Omental fat pad (tissue), 4 donors: ENCODE measurements around the gene GABRB1. TPM values are rescaled to one million over a fixed set of nuclear protein-coding genes. Genes with fewer than 3 reads are reported as not detected.

Experiments used
- ATAC-seq: fragments of 150-250 bp; one replicate; pipeline ENCODE4 v1.9.1; 2016; ENCODE audit warnings: mild to moderate bottlenecking, moderate library complexity; ENCODE audit not compliant: low FRiP score
- DNase-seq: peaks from one replicate; pipeline ENCODE4 v3.0.0-alpha.2; 2019; ENCODE audit warnings: low spot score
- total RNA-seq, 4 donors: library from RNA; depleted of rRNA; stranded (reverse); fragments of >200 nt; gene quantifications; one replicate each; pipeline ENCODE4 v1.1.0, GENCODE V29; 2016
- TF ChIP-seq, protein P1 (sequence below), 3 donors: fragments of 450-650 bp; IDR thresholded peaks; one replicate each; pipeline ENCODE4 v1.5.1; 2016 to 2017; ENCODE audit warnings: antibody characterized with exemption in 3 of 3, mild to moderate bottlenecking in 3 of 3, moderate library complexity in 2 of 3

Gene GABRB1
- total RNA-seq, 4 donors from 2014 or later: 0.28 TPM; not detected in 3

- ATAC-seq (no peak), DNase-seq (no peak)
- TF ChIP-seq, protein P1, sequence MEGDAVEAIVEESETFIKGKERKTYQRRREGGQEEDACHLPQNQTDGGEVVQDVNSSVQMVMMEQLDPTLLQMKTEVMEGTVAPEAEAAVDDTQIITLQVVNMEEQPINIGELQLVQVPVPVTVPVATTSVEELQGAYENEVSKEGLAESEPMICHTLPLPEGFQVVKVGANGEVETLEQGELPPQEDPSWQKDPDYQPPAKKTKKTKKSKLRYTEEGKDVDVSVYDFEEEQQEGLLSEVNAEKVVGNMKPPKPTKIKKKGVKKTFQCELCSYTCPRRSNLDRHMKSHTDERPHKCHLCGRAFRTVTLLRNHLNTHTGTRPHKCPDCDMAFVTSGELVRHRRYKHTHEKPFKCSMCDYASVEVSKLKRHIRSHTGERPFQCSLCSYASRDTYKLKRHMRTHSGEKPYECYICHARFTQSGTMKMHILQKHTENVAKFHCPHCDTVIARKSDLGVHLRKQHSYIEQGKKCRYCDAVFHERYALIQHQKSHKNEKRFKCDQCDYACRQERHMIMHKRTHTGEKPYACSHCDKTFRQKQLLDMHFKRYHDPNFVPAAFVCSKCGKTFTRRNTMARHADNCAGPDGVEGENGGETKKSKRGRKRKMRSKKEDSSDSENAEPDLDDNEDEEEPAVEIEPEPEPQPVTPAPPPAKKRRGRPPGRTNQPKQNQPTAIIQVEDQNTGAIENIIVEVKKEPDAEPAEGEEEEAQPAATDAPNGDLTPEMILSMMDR (IDR thresholded peaks at IDR 0.05): no peak
Observed at GRCh38 chr4:47045261-47045660, 13.9 kb downstream of the GABRB1 start.

- DNase-seq (no peak), ATAC-seq (peak; percentile 37)
- TF ChIP-seq, protein P1 (IDR thresholded peaks at IDR 0.05): no peak
Observed at GRCh38 chr4:47049347-47049746, 18.0 kb downstream of the GABRB1 start.

DNA sequence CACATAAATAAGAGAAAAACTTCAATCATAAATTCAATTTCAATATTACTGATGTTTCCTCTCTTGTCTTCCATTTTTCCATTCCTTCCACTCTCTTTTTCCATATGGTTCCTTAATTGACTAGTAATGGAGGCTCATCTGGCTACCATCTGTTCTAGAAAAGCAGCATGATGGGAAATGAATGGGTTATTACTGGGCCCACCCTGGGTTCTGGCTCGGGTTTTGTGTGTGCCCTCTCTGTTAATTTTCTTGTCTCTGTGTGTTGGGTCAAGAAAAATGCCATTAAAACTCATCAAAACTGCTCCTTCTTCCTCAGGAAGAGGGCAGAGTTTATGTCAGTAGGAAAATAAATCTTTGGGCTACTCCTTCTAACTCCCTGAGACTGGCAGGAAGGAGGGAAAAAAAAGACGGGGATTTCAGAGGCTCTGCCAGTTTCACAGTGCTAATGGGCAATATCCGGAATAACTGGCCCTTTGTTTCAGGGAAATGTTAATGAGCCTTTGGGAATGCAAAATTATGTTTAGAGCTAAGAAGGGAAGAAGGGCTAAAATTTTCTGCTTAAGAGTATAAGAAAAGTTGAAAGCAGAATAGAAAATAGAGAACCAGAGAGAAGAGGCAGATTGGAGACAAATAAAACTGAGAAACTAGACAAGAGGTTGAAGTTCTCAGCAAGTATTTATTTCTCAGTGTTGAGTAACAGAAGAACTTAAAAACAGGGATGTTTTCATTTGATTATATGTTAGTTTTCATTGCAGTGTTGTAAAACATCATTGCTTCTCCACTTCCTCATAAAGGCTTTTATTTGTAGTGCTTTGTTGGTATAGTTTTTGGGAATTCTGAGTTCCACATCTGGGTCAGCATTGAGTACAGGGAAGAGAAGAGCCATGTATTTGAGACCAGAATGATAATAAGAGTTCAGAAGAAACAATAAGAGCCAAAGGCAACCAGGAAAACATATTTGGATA lies 19.7 kb downstream of the GABRB1 start:
- DNase-seq: no peak
- TF ChIP-seq, protein P1 (IDR thresholded peaks at IDR 0.05): no peak
- ATAC-seq: no peak

- ATAC-seq (no peak), DNase-seq (no peak)
- TF ChIP-seq, protein P1 (IDR thresholded peaks at IDR 0.05): no peak
Observed at GRCh38 chr4:47053485-47053884, 22.1 kb downstream of the GABRB1 start.

DNA sequence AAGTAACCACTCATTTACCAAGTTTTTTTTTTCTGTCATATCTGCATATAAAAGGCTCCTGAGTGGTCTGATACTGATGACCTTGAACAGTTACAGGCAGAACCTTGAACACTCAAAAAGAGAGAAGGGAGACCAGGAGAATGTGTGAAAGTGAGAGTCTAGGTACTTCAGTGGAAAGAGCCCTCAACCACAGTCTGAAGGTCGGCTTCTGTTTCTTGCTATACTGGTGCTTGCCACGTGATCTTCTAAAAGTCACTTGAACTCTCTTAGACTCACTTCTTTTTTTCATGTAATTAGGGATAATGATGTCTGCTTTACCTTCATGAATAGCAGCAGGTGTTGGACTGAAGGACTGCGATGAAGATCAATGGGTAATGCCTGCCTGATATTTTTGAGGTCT lies 22.8 kb downstream of the GABRB1 start:
- DNase-seq: no peak
- ATAC-seq: no peak

GRCh38 chr4:47057991-47058390 lies 26.6 kb downstream of the GABRB1 start:
- TF ChIP-seq, protein P1 (IDR thresholded peaks at IDR 0.05): no peak
- ATAC-seq (no peak), DNase-seq (no peak)

More for the DNA sequence above, 22.8 kb downstream of the GABRB1 start:
- TF ChIP-seq, protein P1 (IDR thresholded peaks at IDR 0.05): no peak

- DNase-seq (no peak), ATAC-seq (no peak)
- TF ChIP-seq, protein P1 (IDR thresholded peaks at IDR 0.05): no peak
Observed at GRCh38 chr4:47060561-47060960, 29.2 kb downstream of the GABRB1 start.
